Rectal smooth muscle tissue (tissue), 1 donor: ENCODE results near the gene C22orf39.

Source experiments
- H3K27ac ChIP-seq: one replicate; pipeline ENCODE4 v1.7.0; 2013; ENCODE audit warnings: low read depth, low read length, inconsistent platforms
- H3K27me3 ChIP-seq: one replicate; pipeline ENCODE4 v1.7.0; 2013; ENCODE audit warnings: low read length; ENCODE audit not compliant: control insufficient read depth, insufficient read depth
- H3K36me3 ChIP-seq: one replicate; pipeline ENCODE4 v1.7.0; 2013; ENCODE audit warnings: low read length; ENCODE audit not compliant: control insufficient read depth, insufficient read depth
- H3K4me1 ChIP-seq: one replicate; pipeline ENCODE4 v1.7.0; 2013; ENCODE audit warnings: low read length; ENCODE audit not compliant: control insufficient read depth, insufficient read depth
- H3K4me3 ChIP-seq: one replicate; pipeline ENCODE4 v1.7.0; 2013; ENCODE audit warnings: low read length
- H3K9ac ChIP-seq: one replicate; pipeline ENCODE4 v1.7.0; 2013; ENCODE audit warnings: low read length

C22orf39 gene

GRCh38 chr22:19457828-19458428 is 10.4 kb upstream of the C22orf39 start:
- no peak overlapping the region for H3K9ac ChIP-seq
- H3K27ac ChIP-seq, result no peak overlapping the region
- H3K4me3 ChIP-seq, result no peak overlapping the region
- H3K36me3 ChIP-seq, result peaks cover 14% of the 10 kb centered on the region
- H3K27me3 ChIP-seq, result no peaks in the 10 kb centered on the region
- H3K4me1 ChIP-seq, result no peaks in the 10 kb centered on the region

GRCh38 chr22:19456541-19456940 is 9.0 kb upstream of the C22orf39 start:
- no peak overlapping the region for H3K9ac ChIP-seq
- H3K27ac ChIP-seq, result no peak overlapping the region
- no peaks in the 10 kb centered on the region for H3K27me3 ChIP-seq
- peaks cover 17% of the 10 kb centered on the region for H3K36me3 ChIP-seq
- H3K4me1 ChIP-seq, result no peaks in the 10 kb centered on the region
- no peak overlapping the region for H3K4me3 ChIP-seq

- H3K9ac ChIP-seq, result no peak overlapping the region
- no peak overlapping the region for H3K27ac ChIP-seq
- no peak overlapping the region for H3K4me3 ChIP-seq
- no peaks in the 10 kb centered on the region for H3K27me3 ChIP-seq
- H3K4me1 ChIP-seq, result no peaks in the 10 kb centered on the region
- H3K36me3 ChIP-seq, result peaks cover 17% of the 10 kb centered on the region
Measured at GRCh38 chr22:19455585-19456370, 8.3 kb upstream of the C22orf39 start.

GRCh38 chr22:19455033-19455432 is 7.5 kb upstream of the C22orf39 start:
- no peak overlapping the region for H3K9ac ChIP-seq
- peaks cover 17% of the 10 kb centered on the region for H3K36me3 ChIP-seq
- H3K4me3 ChIP-seq, result no peak overlapping the region
- no peaks in the 10 kb centered on the region for H3K27me3 ChIP-seq
- no peak overlapping the region for H3K27ac ChIP-seq
- no peaks in the 10 kb centered on the region for H3K4me1 ChIP-seq

GRCh38 chr22:19454156-19454555 is 6.6 kb upstream of the C22orf39 start:
- Histone ChIP-seq H3K4me3 (no peak overlapping the region), H3K9ac (no peak overlapping the region), H3K27me3 (no peaks in the 10 kb centered on the region), H3K27ac (no peak overlapping the region), H3K36me3 (peaks cover 17% of the 10 kb centered on the region), H3K4me1 (no peaks in the 10 kb centered on the region)

GRCh38 chr22:19453718-19454117 is 6.2 kb upstream of the C22orf39 start:
- peaks cover 17% of the 10 kb centered on the region for H3K36me3 ChIP-seq

GRCh38 chr22:19451570-19451969 is 4.1 kb upstream of the C22orf39 start:
- Histone ChIP-seq H3K4me3 (no peak overlapping the region), H3K27ac (no peak overlapping the region), H3K4me1 (peaks cover 1% of the 10 kb centered on the region), H3K27me3 (no peaks in the 10 kb centered on the region), H3K36me3 (peaks cover 12% of the 10 kb centered on the region), H3K9ac (no peak overlapping the region)

More at GRCh38 chr22:19453718-19454117, 6.2 kb upstream of the C22orf39 start:
- no peaks in the 10 kb centered on the region for H3K27me3 ChIP-seq
- no peaks in the 10 kb centered on the region for H3K4me1 ChIP-seq
- H3K9ac ChIP-seq, result no peak overlapping the region
- no peak overlapping the region for H3K4me3 ChIP-seq
- no peak overlapping the region for H3K27ac ChIP-seq

GRCh38 chr22:19450363-19451175 is 3.1 kb upstream of the C22orf39 start:
- Histone ChIP-seq H3K27ac (no peak overlapping the region), H3K4me3 (no peak overlapping the region), H3K27me3 (no peaks in the 10 kb centered on the region), H3K9ac (no peak overlapping the region), H3K4me1 (peaks cover 5% of the 10 kb centered on the region), H3K36me3 (peaks cover 4% of the 10 kb centered on the region)

- no peaks in the 10 kb centered on the region for H3K27me3 ChIP-seq
- H3K27ac ChIP-seq, result no peak overlapping the region
- peaks cover 4% of the 10 kb centered on the region for H3K36me3 ChIP-seq
- H3K4me3 ChIP-seq, result no peak overlapping the region
- no peak overlapping the region for H3K9ac ChIP-seq
- peaks cover 5% of the 10 kb centered on the region for H3K4me1 ChIP-seq
Measured at GRCh38 chr22:19449422-19449767, 1.9 kb upstream of the C22orf39 start.

GRCh38 chr22:19448739-19449421 is 1.4 kb upstream of the C22orf39 start:
- Histone ChIP-seq H3K4me3 (no peak overlapping the region), H3K9ac (no peak overlapping the region), H3K27me3 (no peaks in the 10 kb centered on the region), H3K4me1 (peaks cover 5% of the 10 kb centered on the region), H3K36me3 (peaks cover 7% of the 10 kb centered on the region), H3K27ac (no peak overlapping the region)

- Histone ChIP-seq H3K27me3 (no peaks in the 10 kb centered on the region), H3K4me1 (peaks cover 5% of the 10 kb centered on the region), H3K36me3 (peaks cover 10% of the 10 kb centered on the region), H3K4me3 (peak overlapping the region; percentile 73), H3K9ac (peak overlapping the region; percentile 14), H3K27ac (peak overlapping the region; percentile 83)
Measured at GRCh38 chr22:19448076-19448607, 631 bp upstream of the C22orf39 start.
